ENCODE results near the gene RASA3.
"Not testable (repeated sequence)": the region's sequence is repeated elsewhere in the genome, so short reads cannot be mapped to it uniquely, and the experiment has no call there.

Gene RASA3

DNA sequence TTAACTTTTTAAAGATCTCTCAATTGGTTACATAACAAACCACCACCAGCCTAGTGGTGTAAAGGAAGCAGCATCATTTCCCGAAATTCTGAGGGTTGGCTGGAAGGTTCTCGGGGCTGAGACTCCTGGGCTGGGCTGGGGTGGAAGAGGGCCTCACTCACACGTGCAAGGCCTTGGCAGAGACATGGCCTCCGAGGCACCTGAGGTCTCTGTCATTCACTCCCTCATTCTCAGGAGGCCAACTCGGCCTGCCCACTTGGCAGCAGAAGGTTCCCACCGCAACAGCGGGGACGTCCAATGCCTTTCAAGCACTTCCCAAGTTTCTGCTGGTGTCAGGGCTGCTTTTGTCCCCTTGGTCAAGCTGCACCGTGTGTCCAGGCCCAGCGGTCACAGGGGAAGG, 18.6 kb upstream of the RASA3 start:
- DNase-seq (ENCODE audit: low read depth): no peak
- TF ChIP-seq, protein P1, sequence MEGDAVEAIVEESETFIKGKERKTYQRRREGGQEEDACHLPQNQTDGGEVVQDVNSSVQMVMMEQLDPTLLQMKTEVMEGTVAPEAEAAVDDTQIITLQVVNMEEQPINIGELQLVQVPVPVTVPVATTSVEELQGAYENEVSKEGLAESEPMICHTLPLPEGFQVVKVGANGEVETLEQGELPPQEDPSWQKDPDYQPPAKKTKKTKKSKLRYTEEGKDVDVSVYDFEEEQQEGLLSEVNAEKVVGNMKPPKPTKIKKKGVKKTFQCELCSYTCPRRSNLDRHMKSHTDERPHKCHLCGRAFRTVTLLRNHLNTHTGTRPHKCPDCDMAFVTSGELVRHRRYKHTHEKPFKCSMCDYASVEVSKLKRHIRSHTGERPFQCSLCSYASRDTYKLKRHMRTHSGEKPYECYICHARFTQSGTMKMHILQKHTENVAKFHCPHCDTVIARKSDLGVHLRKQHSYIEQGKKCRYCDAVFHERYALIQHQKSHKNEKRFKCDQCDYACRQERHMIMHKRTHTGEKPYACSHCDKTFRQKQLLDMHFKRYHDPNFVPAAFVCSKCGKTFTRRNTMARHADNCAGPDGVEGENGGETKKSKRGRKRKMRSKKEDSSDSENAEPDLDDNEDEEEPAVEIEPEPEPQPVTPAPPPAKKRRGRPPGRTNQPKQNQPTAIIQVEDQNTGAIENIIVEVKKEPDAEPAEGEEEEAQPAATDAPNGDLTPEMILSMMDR (IDR thresholded peaks at IDR 0.05; ENCODE audit: low read depth, low read length, missing control alignments): no peak

DNA sequence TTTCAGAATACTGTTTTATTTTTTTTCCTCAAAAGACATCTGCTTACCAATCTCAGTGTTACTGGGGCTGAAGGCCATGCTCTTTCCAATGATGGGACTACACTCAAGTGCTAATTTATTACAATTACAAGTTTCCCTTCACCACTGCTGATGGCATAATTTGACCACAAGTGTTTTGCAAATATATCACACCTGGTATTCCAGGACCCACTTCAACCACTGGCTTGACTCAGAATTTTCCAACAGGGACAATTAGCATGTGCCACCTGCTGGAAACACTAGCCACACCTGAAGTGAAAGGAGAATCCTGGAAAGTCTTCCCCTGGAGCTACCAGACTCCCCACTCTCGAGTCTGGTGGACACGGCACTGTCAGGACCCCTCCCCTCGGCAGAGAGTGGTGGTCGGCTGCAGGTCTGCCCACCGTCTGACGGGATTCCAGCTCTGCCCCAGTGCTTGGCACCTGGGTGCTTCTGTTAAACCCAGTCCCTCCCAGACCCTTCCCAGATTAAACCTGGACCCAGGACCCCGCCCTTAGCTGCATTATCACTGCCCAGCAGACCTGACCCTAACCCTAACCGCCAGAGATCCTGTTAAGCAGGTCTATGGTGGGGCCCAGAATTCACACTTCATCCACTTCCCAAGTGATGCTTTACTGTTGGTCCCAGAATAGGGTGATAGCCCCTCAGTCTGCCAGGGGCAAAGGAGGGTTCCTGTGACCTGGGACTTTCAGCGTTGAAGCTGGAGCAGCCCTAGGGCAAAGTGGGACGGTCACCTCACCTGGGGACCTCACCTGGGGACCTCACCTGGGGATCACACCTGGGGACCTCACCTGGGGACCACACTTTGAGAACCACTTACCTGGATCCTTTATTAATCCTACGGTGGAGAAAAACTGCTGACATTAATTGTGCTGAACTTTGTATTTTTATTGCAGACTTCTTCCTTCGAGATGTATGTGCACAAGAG, 17.6 kb upstream of the RASA3 start:
- TF ChIP-seq, protein P1 (IDR thresholded peaks at IDR 0.05; ENCODE audit: low read depth, low read length, missing control alignments): no peak
- no peak overlapping the region for H3K4me3 ChIP-seq (ENCODE audit: low read depth, low read length)
- no peak for DNase-seq (ENCODE audit: low read depth)

More for the DNA sequence above, 18.6 kb upstream of the RASA3 start:
- H3K4me3 ChIP-seq (ENCODE audit: low read depth, low read length): no peak overlapping the region

DNA sequence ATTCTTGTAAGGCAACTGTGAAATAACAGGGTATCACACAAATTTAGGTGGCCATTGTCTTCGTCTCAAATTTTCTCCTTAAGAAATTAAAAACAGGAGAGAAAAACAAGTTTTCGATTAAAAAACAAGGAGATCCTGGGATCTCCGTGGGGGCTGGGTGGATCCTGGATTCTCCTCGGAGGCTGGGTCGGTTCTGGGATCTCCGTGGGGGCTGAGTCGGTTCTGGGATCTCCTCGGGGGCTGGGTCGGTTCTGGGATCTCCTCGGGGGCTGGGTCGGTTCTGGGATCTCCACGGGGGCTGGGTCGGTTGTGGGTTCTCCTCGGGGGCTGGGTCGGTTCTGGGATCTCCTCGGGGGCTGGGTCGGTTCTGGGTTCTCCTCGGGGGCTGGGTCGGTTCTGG, 16.5 kb upstream of the RASA3 start:
- DNase-seq (ENCODE audit: low read depth); H3K4me3 ChIP-seq (ENCODE audit: low read depth, low read length): not testable (repeated sequence)

DNA sequence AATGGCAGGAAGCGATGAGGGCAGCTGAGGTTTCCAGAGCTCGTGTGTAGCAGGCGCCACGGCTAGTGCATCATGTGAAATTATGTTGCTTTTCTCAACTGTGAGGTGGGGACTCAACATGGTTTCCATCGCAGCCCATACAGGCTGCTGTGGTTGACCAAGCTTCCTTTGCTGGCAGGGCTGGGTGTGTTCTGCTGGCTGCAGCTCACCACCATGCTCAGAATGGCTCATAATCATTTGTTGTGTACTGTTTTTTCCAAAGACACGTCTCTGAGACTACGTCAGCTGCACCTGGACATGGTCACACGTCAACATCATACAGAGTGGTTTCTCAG, 16.1 kb upstream of the RASA3 start:
- peak; percentile 70 for DNase-seq (ENCODE audit: low read depth)
- H3K4me3 ChIP-seq (ENCODE audit: low read depth, low read length): no peak overlapping the region
- TF ChIP-seq, protein P1 (IDR thresholded peaks at IDR 0.05; ENCODE audit: low read depth, low read length, missing control alignments): no peak

DNA sequence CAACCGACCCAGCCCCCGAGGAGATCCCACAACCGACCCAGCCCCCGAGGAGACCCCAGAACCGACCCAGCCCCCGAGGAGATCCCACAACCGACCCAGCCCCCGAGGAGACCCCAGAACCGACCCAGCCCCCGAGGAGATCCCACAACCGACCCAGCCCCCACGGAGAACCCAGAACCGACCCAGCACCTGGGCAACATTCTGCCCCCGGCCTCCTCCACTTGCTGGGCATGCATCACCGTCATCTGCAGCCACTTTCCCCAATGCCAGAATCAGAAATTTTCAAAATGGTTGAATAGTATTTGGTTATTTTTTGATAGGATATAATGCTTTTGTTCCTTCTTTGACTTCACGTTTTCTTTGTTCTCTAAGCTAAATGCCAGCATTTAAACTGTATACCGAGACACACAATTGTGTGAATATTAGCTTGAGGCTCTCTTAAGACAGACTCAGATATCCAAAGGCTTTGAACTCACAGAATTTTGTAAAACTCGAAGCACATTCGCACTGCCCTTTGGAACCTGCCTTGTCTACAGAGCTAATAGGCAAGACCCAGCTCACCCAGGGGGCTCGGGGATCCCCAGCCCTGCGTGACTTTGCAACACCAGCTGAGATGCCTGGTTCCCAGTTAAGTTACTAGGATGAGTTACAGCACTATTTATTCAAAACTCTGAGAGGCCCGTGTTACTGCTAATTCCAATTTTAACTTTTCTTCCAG, 15.5 kb upstream of the RASA3 start:
- TF ChIP-seq, protein P1 (IDR thresholded peaks at IDR 0.05; ENCODE audit: low read depth, low read length, missing control alignments): no peak
- no peak for DNase-seq (ENCODE audit: low read depth)
- no peak overlapping the region for H3K4me3 ChIP-seq (ENCODE audit: low read depth, low read length)

DNA sequence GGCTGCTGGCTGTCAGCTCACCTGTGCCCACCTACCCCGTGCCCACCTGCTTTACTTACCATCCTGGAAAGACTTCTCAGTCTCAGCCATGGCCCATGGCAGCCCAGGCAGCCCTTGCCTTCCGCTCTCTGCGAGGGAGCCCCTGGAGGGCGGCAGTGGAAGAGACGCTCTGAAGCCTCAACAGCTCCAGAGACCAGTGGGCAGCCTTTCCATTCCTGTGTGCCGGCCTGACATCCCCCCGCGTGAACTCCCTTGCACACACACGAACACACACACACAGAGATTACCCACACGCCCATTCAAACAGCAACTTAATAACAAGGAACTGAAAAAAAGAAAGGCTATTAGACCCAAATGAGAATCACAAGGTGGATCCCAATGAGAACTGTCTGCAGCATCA, 14.2 kb upstream of the RASA3 start:
- DNase-seq (ENCODE audit: low read depth): no peak
- TF ChIP-seq, protein P1 (IDR thresholded peaks at IDR 0.05; ENCODE audit: low read depth, low read length, missing control alignments): peak; percentile 64
- H3K4me3 ChIP-seq (ENCODE audit: low read depth, low read length): no peak overlapping the region

DNA sequence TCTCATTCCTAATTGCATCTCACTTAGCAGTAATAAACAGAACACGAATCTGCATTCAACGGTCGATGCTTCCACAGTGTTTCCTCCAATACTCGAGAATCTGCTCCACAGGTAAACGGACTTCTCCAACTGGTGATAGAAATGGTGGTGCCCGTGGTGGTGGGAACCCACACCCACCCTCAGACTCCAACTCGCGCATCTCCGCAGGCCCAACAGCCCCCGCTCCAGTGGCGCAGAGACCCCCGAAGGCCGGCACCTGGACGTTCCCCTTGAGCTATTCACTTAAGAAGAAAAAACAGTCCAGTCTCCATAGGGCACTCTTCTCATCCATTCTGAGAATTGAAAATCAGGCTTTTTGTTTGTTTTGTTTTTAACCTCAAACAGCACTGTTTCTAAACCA, 13.8 kb upstream of the RASA3 start:
- TF ChIP-seq, protein P1 (IDR thresholded peaks at IDR 0.05; ENCODE audit: low read depth, low read length, missing control alignments): no peak
- no peak overlapping the region for H3K4me3 ChIP-seq (ENCODE audit: low read depth, low read length)
- no peak for DNase-seq (ENCODE audit: low read depth)
